ENCODE data around the gene ZNF362.

ZNF362 gene

GRCh38 chr1:33294071-33295010 lies 38.0 kb downstream of the ZNF362 start:
- no peak overlapping the region for H3K4me3 ChIP-seq (ENCODE audit: low read length)
- H3K27ac ChIP-seq (ENCODE audit: low read length), result no peak overlapping the region
- no peaks in the 10 kb centered on the region for H3K27me3 ChIP-seq (ENCODE audit: insufficient read depth, low read length)
- H3K36me3 ChIP-seq (ENCODE audit: insufficient read depth, low read depth, low read length), result peaks cover 52% of the 10 kb centered on the region
- H3K4me1 ChIP-seq (ENCODE audit: insufficient read depth, low read length), result no peaks in the 10 kb centered on the region
- H3K9me3 ChIP-seq (ENCODE audit: insufficient read depth, low read depth, low read length), result no peaks in the 10 kb centered on the region
- no peak overlapping the region for H3K9ac ChIP-seq (ENCODE audit: low read depth, low read length)

GRCh38 chr1:33295023-33295422 lies 38.7 kb downstream of the ZNF362 start:
- Histone ChIP-seq H3K27ac (ENCODE audit: low read length) (no peak overlapping the region), H3K4me1 (ENCODE audit: insufficient read depth, low read length) (no peaks in the 10 kb centered on the region; the same call in 1 of the 2 replicates), H3K9ac (ENCODE audit: low read depth, low read length) (no peak overlapping the region), H3K9me3 (ENCODE audit: insufficient read depth, low read depth, low read length) (no peaks in the 10 kb centered on the region), H3K27me3 (ENCODE audit: insufficient read depth, low read length) (no peaks in the 10 kb centered on the region), H3K36me3 (ENCODE audit: insufficient read depth, low read depth, low read length) (peaks cover 47% of the 10 kb centered on the region), H3K4me3 (ENCODE audit: low read length) (no peak overlapping the region)

- H3K27ac ChIP-seq (ENCODE audit: low read length), result no peak overlapping the region
- H3K36me3 ChIP-seq (ENCODE audit: insufficient read depth, low read depth, low read length), result peaks cover 47% of the 10 kb centered on the region
- no peak overlapping the region for H3K9ac ChIP-seq (ENCODE audit: low read depth, low read length)
- H3K4me3 ChIP-seq (ENCODE audit: low read length), result no peak overlapping the region
- H3K9me3 ChIP-seq (ENCODE audit: insufficient read depth, low read depth, low read length), result no peaks in the 10 kb centered on the region
- no peaks in the 10 kb centered on the region; the same call in 1 of the 2 replicates for H3K4me1 ChIP-seq (ENCODE audit: insufficient read depth, low read length)
- H3K27me3 ChIP-seq (ENCODE audit: insufficient read depth, low read length), result no peaks in the 10 kb centered on the region
Measured at GRCh38 chr1:33295450-33296081, 39.3 kb downstream of the ZNF362 start.

GRCh38 chr1:33296082-33296458 lies 39.8 kb downstream of the ZNF362 start:
- H3K27me3 ChIP-seq (ENCODE audit: insufficient read depth, low read length), result no peaks in the 10 kb centered on the region
- peaks cover 47% of the 10 kb centered on the region for H3K36me3 ChIP-seq (ENCODE audit: insufficient read depth, low read depth, low read length)
- H3K9me3 ChIP-seq (ENCODE audit: insufficient read depth, low read depth, low read length), result no peaks in the 10 kb centered on the region
- H3K27ac ChIP-seq (ENCODE audit: low read length), result no peak overlapping the region
- H3K9ac ChIP-seq (ENCODE audit: low read depth, low read length), result no peak overlapping the region
- no peak overlapping the region for H3K4me3 ChIP-seq (ENCODE audit: low read length)
- H3K4me1 ChIP-seq (ENCODE audit: insufficient read depth, low read length), result no peaks in the 10 kb centered on the region; the same call in 1 of the 2 replicates

GRCh38 chr1:33296824-33297223 lies 40.5 kb downstream of the ZNF362 start:
- Histone ChIP-seq H3K27me3 (ENCODE audit: insufficient read depth, low read length) (no peaks in the 10 kb centered on the region), H3K9ac (ENCODE audit: low read depth, low read length) (no peak overlapping the region), H3K4me1 (ENCODE audit: insufficient read depth, low read length) (no peaks in the 10 kb centered on the region; the same call in 1 of the 2 replicates), H3K27ac (ENCODE audit: low read length) (no peak overlapping the region), H3K4me3 (ENCODE audit: low read length) (no peak overlapping the region), H3K36me3 (ENCODE audit: insufficient read depth, low read depth, low read length) (peaks cover 47% of the 10 kb centered on the region), H3K9me3 (ENCODE audit: insufficient read depth, low read depth, low read length) (no peaks in the 10 kb centered on the region)

GRCh38 chr1:33297911-33298622 lies 41.8 kb downstream of the ZNF362 start:
- H3K27ac ChIP-seq (ENCODE audit: low read length), result no peak overlapping the region
- no peak overlapping the region for H3K9ac ChIP-seq (ENCODE audit: low read depth, low read length)
- no peaks in the 10 kb centered on the region for H3K27me3 ChIP-seq (ENCODE audit: insufficient read depth, low read length)
- no peak overlapping the region for H3K4me3 ChIP-seq (ENCODE audit: low read length)
- H3K36me3 ChIP-seq (ENCODE audit: insufficient read depth, low read depth, low read length), result peaks cover 47% of the 10 kb centered on the region
- H3K4me1 ChIP-seq (ENCODE audit: insufficient read depth, low read length), result no peaks in the 10 kb centered on the region; the same call in 1 of the 2 replicates
- no peaks in the 10 kb centered on the region for H3K9me3 ChIP-seq (ENCODE audit: insufficient read depth, low read depth, low read length)

GRCh38 chr1:33298623-33299277 lies 42.5 kb downstream of the ZNF362 start:
- H3K36me3 ChIP-seq (ENCODE audit: insufficient read depth, low read depth, low read length), result peaks cover 44% of the 10 kb centered on the region
- no peaks in the 10 kb centered on the region; the same call in 1 of the 2 replicates for H3K4me1 ChIP-seq (ENCODE audit: insufficient read depth, low read length)
- no peak overlapping the region for H3K9ac ChIP-seq (ENCODE audit: low read depth, low read length)
- H3K27ac ChIP-seq (ENCODE audit: low read length), result no peak overlapping the region
- H3K9me3 ChIP-seq (ENCODE audit: insufficient read depth, low read depth, low read length), result no peaks in the 10 kb centered on the region
- H3K4me3 ChIP-seq (ENCODE audit: low read length), result no peak overlapping the region
- H3K27me3 ChIP-seq (ENCODE audit: insufficient read depth, low read length), result no peaks in the 10 kb centered on the region

- H3K9ac ChIP-seq (ENCODE audit: low read depth, low read length), result no peak overlapping the region
- H3K27ac ChIP-seq (ENCODE audit: low read length), result no peak overlapping the region
Measured at GRCh38 chr1:33299461-33300155, 43.3 kb downstream of the ZNF362 start.

GRCh38 chr1:33300673-33301072 lies 44.4 kb downstream of the ZNF362 start:
- peaks cover 32% of the 10 kb centered on the region for H3K36me3 ChIP-seq (ENCODE audit: insufficient read depth, low read depth, low read length)
- no peaks in the 10 kb centered on the region; the same call in 1 of the 2 replicates for H3K4me1 ChIP-seq (ENCODE audit: insufficient read depth, low read length)
- peaks cover 7% of the 10 kb centered on the region for H3K27me3 ChIP-seq (ENCODE audit: insufficient read depth, low read length)
- H3K27ac ChIP-seq (ENCODE audit: low read length), result no peak overlapping the region
- no peak overlapping the region for H3K4me3 ChIP-seq (ENCODE audit: low read length)
- no peaks in the 10 kb centered on the region for H3K9me3 ChIP-seq (ENCODE audit: insufficient read depth, low read depth, low read length)
- no peak overlapping the region for H3K9ac ChIP-seq (ENCODE audit: low read depth, low read length)

More at GRCh38 chr1:33299461-33300155, 43.3 kb downstream of the ZNF362 start:
- H3K27me3 ChIP-seq (ENCODE audit: insufficient read depth, low read length), result no peaks in the 10 kb centered on the region
- no peaks in the 10 kb centered on the region; the same call in 1 of the 2 replicates for H3K4me1 ChIP-seq (ENCODE audit: insufficient read depth, low read length)
- no peak overlapping the region for H3K4me3 ChIP-seq (ENCODE audit: low read length)
- H3K9me3 ChIP-seq (ENCODE audit: insufficient read depth, low read depth, low read length), result no peaks in the 10 kb centered on the region
- H3K36me3 ChIP-seq (ENCODE audit: insufficient read depth, low read depth, low read length), result peaks cover 37% of the 10 kb centered on the region

GRCh38 chr1:33301273-33301984 lies 45.1 kb downstream of the ZNF362 start:
- Histone ChIP-seq H3K27me3 (ENCODE audit: insufficient read depth, low read length) (peaks cover 15% of the 10 kb centered on the region), H3K9ac (ENCODE audit: low read depth, low read length) (no peak overlapping the region), H3K9me3 (ENCODE audit: insufficient read depth, low read depth, low read length) (no peaks in the 10 kb centered on the region), H3K4me3 (ENCODE audit: low read length) (no peak overlapping the region), H3K27ac (ENCODE audit: low read length) (no peak overlapping the region), H3K36me3 (ENCODE audit: insufficient read depth, low read depth, low read length) (peaks cover 25% of the 10 kb centered on the region), H3K4me1 (ENCODE audit: insufficient read depth, low read length) (no peaks in the 10 kb centered on the region; the same call in 1 of the 2 replicates)

All from iPS-20b (cell line).